ENCODE measurements around the gene JAM3.

GRCh38 chr11:134164490-134165370 lies 95.9 kb downstream of the JAM3 start:
- TF ChIP-seq CTCF (IDR thresholded peaks at IDR 0.05) (no peak), TCF7L2 (IDR thresholded peaks at IDR 0.05; ENCODE audit: low read depth, low read length) (no peak), POLR2AphosphoS5 (IDR thresholded peaks at IDR 0.05; ENCODE audit: low read depth, low read length) (no peak)
